Activated CD4-positive, alpha-beta T cell treated with anti-CD3 and anti-CD28 coated beads, Interleukin-2, amount 10 ng/mL, durations not matched to agents 7 days and 5 days (primary cell): ENCODE results near the gene SLC35A4. TPM values are rescaled to one million over a fixed set of nuclear protein-coding genes. Genes with fewer than 3 reads are reported as not detected.

ENCODE experiments used
- CTCF ChIA-PET: fragments of 350-600 bp; sonication (Branson Sonifier 250); formaldehyde crosslinking; loops from one replicate; lab custom pipeline; 2021; ENCODE audit warnings: antibody characterized with exemption; lab: Charles Lee
- POLR2A ChIA-PET: fragments of 350-600 bp; sonication (Branson Sonifier 250); formaldehyde crosslinking; loops from one replicate; lab custom pipeline; 2021; ENCODE audit warnings: antibody characterized with exemption; lab: Charles Lee
- DNase-seq: peaks from one replicate; pipeline ENCODE4 v3.0.0-alpha.2; 2020
- H3K27ac Mint-ChIP-seq: one replicate; pipeline ENCODE4 v1.8.0; 2021; ENCODE audit warnings: mild to moderate bottlenecking, moderate library complexity, mixed read lengths
- H3K27me3 Mint-ChIP-seq: one replicate; pipeline ENCODE4 v1.8.0; 2021; ENCODE audit warnings: mixed read lengths
- H3K36me3 Mint-ChIP-seq: one replicate; pipeline ENCODE4 v1.8.0; 2021; ENCODE audit warnings: low read depth, mixed read lengths
- H3K4me1 Mint-ChIP-seq: one replicate; pipeline ENCODE4 v1.8.0; 2021; ENCODE audit warnings: mixed read lengths
- H3K4me3 Mint-ChIP-seq: one replicate; pipeline ENCODE4 v1.8.0; 2021; ENCODE audit warnings: mild to moderate bottlenecking, moderate library complexity, mixed read lengths
- H3K9me3 Mint-ChIP-seq: one replicate; pipeline ENCODE4 v1.8.0; 2021; ENCODE audit warnings: mixed read lengths
- total RNA-seq, 2 experiments: library from RNA; stranded (reverse); gene quantifications; one replicate each; pipeline ENCODE4 v1.2.3, GENCODE V29; 2021

Gene SLC35A4
- 10 to 100 TPM; 84.0 to 96.6 TPM for total RNA-seq

- H3K4me1 Mint-ChIP-seq = peaks cover 59% of the 10 kb centered on the region
- no peaks in the 10 kb centered on the region for H3K27me3 Mint-ChIP-seq
- CTCF ChIA-PET = interaction anchor here (0.9 to 3.2 kb wide), 4 partner anchors 12 to 163 kb away, joined by 3 to 15 read pairs (median 3); partner anchors contain the start of genes ANKHD1 and EIF4EBP3
- no peaks in the 10 kb centered on the region for H3K9me3 Mint-ChIP-seq
- POLR2A ChIA-PET = no interaction called here
- peak within 1 kb of the TSS; percentile 94 for H3K4me3 Mint-ChIP-seq
- DNase-seq = peak; percentile 99
- H3K27ac Mint-ChIP-seq = peak within 1 kb of the TSS; percentile 95
- H3K36me3 Mint-ChIP-seq = peaks cover 37% of the 10 kb centered on the region
These were observed at the start of gene SLC35A4, which contains the start of gene APBB3 for GRCh38 chr5:140564196-140565023. Gene SLC35A4 (plus strand): TSS chr5:140564828. CDS start chr5:140567170, 2,342 bp downstream. Gene APBB3 (minus strand): TSS chr5:140564598. CDS start chr5:140564245, 353 bp downstream.

- no peaks in the 10 kb centered on the region for H3K27me3 Mint-ChIP-seq
These were observed 40.6 kb upstream of the SLC35A4 start for GRCh38 chr5:140524003-140524402.

GRCh38 chr5:140540227-140540626 lies 24.4 kb upstream of the SLC35A4 start:
- ChIA-PET POLR2A (no interaction called here), CTCF (interaction anchor here (0.8 kb wide), 1 partner anchor 167 kb away, joined by 4 read pairs; no protein-coding TSS in a partner anchor)
- no peak for DNase-seq
- peaks cover 49% of the 10 kb centered on the region for H3K36me3 Mint-ChIP-seq
- H3K4me3 Mint-ChIP-seq = no peak overlapping the region
- no peaks in the 10 kb centered on the region for H3K9me3 Mint-ChIP-seq
- H3K27ac Mint-ChIP-seq = no peak overlapping the region
- H3K27me3 Mint-ChIP-seq = no peaks in the 10 kb centered on the region
- H3K4me1 Mint-ChIP-seq = no peaks in the 10 kb centered on the region

More at GRCh38 chr5:140524003-140524402, 40.6 kb upstream of the SLC35A4 start:
- H3K36me3 Mint-ChIP-seq = peaks cover 37% of the 10 kb centered on the region
- H3K9me3 Mint-ChIP-seq = peaks cover 3% of the 10 kb centered on the region
- no peaks in the 10 kb centered on the region for H3K4me1 Mint-ChIP-seq
- ChIA-PET CTCF (no interaction called here), POLR2A (no interaction called here)
- no peak for DNase-seq
- H3K27ac Mint-ChIP-seq = peak overlapping the region; percentile 19
- H3K4me3 Mint-ChIP-seq = no peak overlapping the region

GRCh38 chr5:140542972-140543371 lies 21.7 kb upstream of the SLC35A4 start:
- H3K27ac Mint-ChIP-seq = no peak overlapping the region
- no peaks in the 10 kb centered on the region for H3K27me3 Mint-ChIP-seq
- no peak for DNase-seq
- ChIA-PET CTCF (interaction anchor here (0.6 to 0.8 kb wide), 4 partner anchors 17 to 492 kb away, joined by 3 to 5 read pairs (median 3); no protein-coding TSS in a partner anchor), POLR2A (no interaction called here)
- peaks cover 39% of the 10 kb centered on the region for H3K36me3 Mint-ChIP-seq
- H3K4me1 Mint-ChIP-seq = peaks cover 10% of the 10 kb centered on the region
- H3K4me3 Mint-ChIP-seq = no peak overlapping the region
- H3K9me3 Mint-ChIP-seq = no peaks in the 10 kb centered on the region

- Mint-ChIP-seq H3K9me3 (no peaks in the 10 kb centered on the region), H3K27ac (no peak overlapping the region), H3K4me3 (no peak overlapping the region), H3K36me3 (peaks cover 40% of the 10 kb centered on the region), H3K4me1 (peaks cover 30% of the 10 kb centered on the region), H3K27me3 (no peaks in the 10 kb centered on the region)
- CTCF ChIA-PET = interaction anchor here (1.0 to 1.7 kb wide), 2 partner anchors 8 to 10 kb away, joined by 3 to 5 read pairs; no protein-coding TSS in a partner anchor
- DNase-seq = no peak
- POLR2A ChIA-PET = no interaction called here
These were observed 19.6 kb upstream of the SLC35A4 start for GRCh38 chr5:140544986-140545385.

GRCh38 chr5:140545606-140546005 lies 19.0 kb upstream of the SLC35A4 start:
- Mint-ChIP-seq H3K27ac (no peak overlapping the region), H3K27me3 (no peaks in the 10 kb centered on the region), H3K4me1 (peaks cover 37% of the 10 kb centered on the region), H3K36me3 (peaks cover 42% of the 10 kb centered on the region), H3K4me3 (no peak overlapping the region), H3K9me3 (no peaks in the 10 kb centered on the region)
- DNase-seq = no peak
- CTCF ChIA-PET = interaction anchor here (0.7 to 2.6 kb wide), 3 partner anchors 11 to 96 kb away, joined by 5 to 13 read pairs (median 5); no protein-coding TSS in a partner anchor
- POLR2A ChIA-PET = no interaction called here

- peaks cover 42% of the 10 kb centered on the region for H3K36me3 Mint-ChIP-seq
- peak overlapping the region; percentile 97 for H3K27ac Mint-ChIP-seq
- no peaks in the 10 kb centered on the region for H3K9me3 Mint-ChIP-seq
- H3K27me3 Mint-ChIP-seq = no peaks in the 10 kb centered on the region
- no peak for DNase-seq
- peaks cover 44% of the 10 kb centered on the region for H3K4me1 Mint-ChIP-seq
- CTCF ChIA-PET = interaction anchor here (0.7 to 3.2 kb wide), 18 partner anchors 9 to 1108 kb away, joined by 3 to 19 read pairs (median 5); partner anchors contain the start of genes APBB3, SLC35A4, SRA1 and WDR55
- H3K4me3 Mint-ChIP-seq = peak overlapping the region; percentile 77
- POLR2A ChIA-PET = no interaction called here
These were observed 17.6 kb upstream of the SLC35A4 start for GRCh38 chr5:140546851-140547507.

GRCh38 chr5:140547508-140548299 lies 16.9 kb upstream of the SLC35A4 start, which contains the start of gene EIF4EBP3:
Gene EIF4EBP3 (plus strand): TSS chr5:140547662. CDS start chr5:140547738, 76 bp downstream.
- CTCF ChIA-PET = interaction anchor here (0.7 to 3.2 kb wide), 21 partner anchors 9 to 164 kb away, joined by 3 to 19 read pairs (median 4); partner anchors contain the start of genes APBB3, SLC35A4, SRA1 and WDR55
- POLR2A ChIA-PET = interaction anchor here (0.5 to 0.7 kb wide), 3 partner anchors 86 to 147 kb away, joined by 3 to 4 read pairs (median 3); no protein-coding TSS in a partner anchor
- DNase-seq = peak; percentile 90
- Mint-ChIP-seq H3K9me3 (no peaks in the 10 kb centered on the region), H3K4me3 (peak within 1 kb of the TSS; percentile 77), H3K4me1 (peaks cover 45% of the 10 kb centered on the region), H3K36me3 (peaks cover 39% of the 10 kb centered on the region), H3K27ac (peak within 1 kb of the TSS; percentile 97), H3K27me3 (no peaks in the 10 kb centered on the region)

- Mint-ChIP-seq H3K36me3 (peaks cover 45% of the 10 kb centered on the region), H3K4me1 (peaks cover 51% of the 10 kb centered on the region)
- no peak for DNase-seq
These were observed 16.3 kb upstream of the SLC35A4 start for GRCh38 chr5:140548300-140548688.

GRCh38 chr5:140548791-140549190 lies 15.8 kb upstream of the SLC35A4 start:
- H3K36me3 Mint-ChIP-seq = peaks cover 50% of the 10 kb centered on the region
- POLR2A ChIA-PET = no interaction called here
- H3K27ac Mint-ChIP-seq = peak overlapping the region; percentile 97
- CTCF ChIA-PET = interaction anchor here (0.7 to 3.2 kb wide), 10 partner anchors 10 to 152 kb away, joined by 3 to 16 read pairs (median 4); partner anchors contain the start of genes ANKHD1, APBB3 and SLC35A4
- no peak for DNase-seq
- no peaks in the 10 kb centered on the region for H3K27me3 Mint-ChIP-seq
- H3K9me3 Mint-ChIP-seq = no peaks in the 10 kb centered on the region
- H3K4me1 Mint-ChIP-seq = peaks cover 56% of the 10 kb centered on the region
- H3K4me3 Mint-ChIP-seq = peak overlapping the region; percentile 77

More at GRCh38 chr5:140548300-140548688, 16.3 kb upstream of the SLC35A4 start:
- Mint-ChIP-seq H3K27ac (peak overlapping the region; percentile 97), H3K9me3 (no peaks in the 10 kb centered on the region), H3K4me3 (peak overlapping the region; percentile 77), H3K27me3 (no peaks in the 10 kb centered on the region)
- CTCF ChIA-PET = interaction anchor here (0.7 to 3.2 kb wide), 20 partner anchors 8 to 163 kb away, joined by 3 to 19 read pairs (median 4); partner anchors contain the start of genes APBB3, SLC35A4, SRA1 and WDR55
- POLR2A ChIA-PET = interaction anchor here (0.5 to 0.7 kb wide), 2 partner anchors 86 to 147 kb away, joined by 3 read pairs; no protein-coding TSS in a partner anchor
